ENCODE results near the gene SRC.

DNA sequence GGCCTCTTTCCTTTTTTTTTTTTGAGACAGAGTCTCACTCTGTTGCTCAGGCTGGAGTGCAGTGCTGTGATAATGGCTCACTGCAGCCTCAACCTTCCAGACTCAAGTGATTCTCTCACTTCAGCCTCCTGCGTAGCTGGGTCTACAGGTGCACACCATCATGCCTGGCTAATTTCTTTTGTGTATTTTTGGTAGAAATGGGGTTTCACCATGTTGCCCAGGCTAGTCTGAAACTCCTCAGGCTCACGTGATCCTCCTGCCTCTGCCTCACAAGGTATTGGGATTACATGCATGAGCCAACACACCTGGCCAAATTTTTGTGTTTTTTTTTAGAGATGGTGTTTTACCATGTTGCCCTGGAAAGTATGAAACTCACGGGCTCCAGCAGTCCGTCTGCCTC is 29.3 kb downstream of the SRC start:
- TF ChIP-seq CTCF (IDR thresholded peaks at IDR 0.05) (no peak), IRF3 (IDR thresholded peaks at IDR 0.05; ENCODE audit: low read depth, low read length) (no peak), ELF1 (IDR thresholded peaks at IDR 0.05) (no peak), FOSL2 (IDR thresholded peaks at IDR 0.05; ENCODE audit: borderline replicate concordance, low read depth) (no peak), POLR2AphosphoS5 (IDR thresholded peaks at IDR 0.05; ENCODE audit: low read depth, low read length) (no peak), PBX3 (IDR thresholded peaks at IDR 0.05) (no peak), RCOR1 (IDR thresholded peaks at IDR 0.05; ENCODE audit: low read length) (no peak), GABPA (IDR thresholded peaks at IDR 0.05; ENCODE audit: low read depth) (no peak)
- TF ChIP-seq, protein P1, sequence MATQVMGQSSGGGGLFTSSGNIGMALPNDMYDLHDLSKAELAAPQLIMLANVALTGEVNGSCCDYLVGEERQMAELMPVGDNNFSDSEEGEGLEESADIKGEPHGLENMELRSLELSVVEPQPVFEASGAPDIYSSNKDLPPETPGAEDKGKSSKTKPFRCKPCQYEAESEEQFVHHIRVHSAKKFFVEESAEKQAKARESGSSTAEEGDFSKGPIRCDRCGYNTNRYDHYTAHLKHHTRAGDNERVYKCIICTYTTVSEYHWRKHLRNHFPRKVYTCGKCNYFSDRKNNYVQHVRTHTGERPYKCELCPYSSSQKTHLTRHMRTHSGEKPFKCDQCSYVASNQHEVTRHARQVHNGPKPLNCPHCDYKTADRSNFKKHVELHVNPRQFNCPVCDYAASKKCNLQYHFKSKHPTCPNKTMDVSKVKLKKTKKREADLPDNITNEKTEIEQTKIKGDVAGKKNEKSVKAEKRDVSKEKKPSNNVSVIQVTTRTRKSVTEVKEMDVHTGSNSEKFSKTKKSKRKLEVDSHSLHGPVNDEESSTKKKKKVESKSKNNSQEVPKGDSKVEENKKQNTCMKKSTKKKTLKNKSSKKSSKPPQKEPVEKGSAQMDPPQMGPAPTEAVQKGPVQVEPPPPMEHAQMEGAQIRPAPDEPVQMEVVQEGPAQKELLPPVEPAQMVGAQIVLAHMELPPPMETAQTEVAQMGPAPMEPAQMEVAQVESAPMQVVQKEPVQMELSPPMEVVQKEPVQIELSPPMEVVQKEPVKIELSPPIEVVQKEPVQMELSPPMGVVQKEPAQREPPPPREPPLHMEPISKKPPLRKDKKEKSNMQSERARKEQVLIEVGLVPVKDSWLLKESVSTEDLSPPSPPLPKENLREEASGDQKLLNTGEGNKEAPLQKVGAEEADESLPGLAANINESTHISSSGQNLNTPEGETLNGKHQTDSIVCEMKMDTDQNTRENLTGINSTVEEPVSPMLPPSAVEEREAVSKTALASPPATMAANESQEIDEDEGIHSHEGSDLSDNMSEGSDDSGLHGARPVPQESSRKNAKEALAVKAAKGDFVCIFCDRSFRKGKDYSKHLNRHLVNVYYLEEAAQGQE (IDR thresholded peaks at IDR 0.05; ENCODE audit: low read depth, low read length) = no peak
- TF ChIP-seq, protein P2, sequence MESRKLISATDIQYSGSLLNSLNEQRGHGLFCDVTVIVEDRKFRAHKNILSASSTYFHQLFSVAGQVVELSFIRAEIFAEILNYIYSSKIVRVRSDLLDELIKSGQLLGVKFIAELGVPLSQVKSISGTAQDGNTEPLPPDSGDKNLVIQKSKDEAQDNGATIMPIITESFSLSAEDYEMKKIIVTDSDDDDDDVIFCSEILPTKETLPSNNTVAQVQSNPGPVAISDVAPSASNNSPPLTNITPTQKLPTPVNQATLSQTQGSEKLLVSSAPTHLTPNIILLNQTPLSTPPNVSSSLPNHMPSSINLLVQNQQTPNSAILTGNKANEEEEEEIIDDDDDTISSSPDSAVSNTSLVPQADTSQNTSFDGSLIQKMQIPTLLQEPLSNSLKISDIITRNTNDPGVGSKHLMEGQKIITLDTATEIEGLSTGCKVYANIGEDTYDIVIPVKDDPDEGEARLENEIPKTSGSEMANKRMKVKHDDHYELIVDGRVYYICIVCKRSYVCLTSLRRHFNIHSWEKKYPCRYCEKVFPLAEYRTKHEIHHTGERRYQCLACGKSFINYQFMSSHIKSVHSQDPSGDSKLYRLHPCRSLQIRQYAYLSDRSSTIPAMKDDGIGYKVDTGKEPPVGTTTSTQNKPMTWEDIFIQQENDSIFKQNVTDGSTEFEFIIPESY (IDR thresholded peaks at IDR 0.05; ENCODE audit: borderline replicate concordance, low read depth) = no peak
- TF ChIP-seq, protein P3, sequence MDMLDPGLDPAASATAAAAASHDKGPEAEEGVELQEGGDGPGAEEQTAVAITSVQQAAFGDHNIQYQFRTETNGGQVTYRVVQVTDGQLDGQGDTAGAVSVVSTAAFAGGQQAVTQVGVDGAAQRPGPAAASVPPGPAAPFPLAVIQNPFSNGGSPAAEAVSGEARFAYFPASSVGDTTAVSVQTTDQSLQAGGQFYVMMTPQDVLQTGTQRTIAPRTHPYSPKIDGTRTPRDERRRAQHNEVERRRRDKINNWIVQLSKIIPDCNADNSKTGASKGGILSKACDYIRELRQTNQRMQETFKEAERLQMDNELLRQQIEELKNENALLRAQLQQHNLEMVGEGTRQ (IDR thresholded peaks at IDR 0.05; ENCODE audit: borderline replicate concordance, low read depth, low read length) = no peak

All from SK-N-SH (cell line).